ENCODE measurements around the gene TRIM66.

The TRIM66 gene

GRCh38 chr11:8682303-8683114 lies at the start of gene TRIM66, which contains the start of gene RPL27A:
Gene TRIM66, minus strand, starts transcription at chr11:8682665. Its CDS starts 10,391 bp downstream, at chr11:8672274.
Gene RPL27A, plus strand, starts transcription at chr11:8682792. Its CDS starts 22 bp downstream, at chr11:8682814.
- peak; percentile 99 for DNase-seq

GRCh38 chr11:8731647-8732323 lies 49.3 kb upstream of the TRIM66 start:
- DNase-seq, result no peak

- no peak for DNase-seq
Observed at GRCh38 chr11:8730697-8731020, 48.2 kb upstream of the TRIM66 start.

- no peak for DNase-seq
Observed at GRCh38 chr11:8729837-8730696, 47.6 kb upstream of the TRIM66 start.

- DNase-seq, result no peak
Observed at GRCh38 chr11:8729067-8729466, 46.6 kb upstream of the TRIM66 start.

- DNase-seq, result no peak
Observed at GRCh38 chr11:8728563-8728962, 46.1 kb upstream of the TRIM66 start.

- no peak for DNase-seq
Observed at GRCh38 chr11:8726395-8726794, 43.9 kb upstream of the TRIM66 start.

- DNase-seq, result no peak
Observed at GRCh38 chr11:8724682-8725081, 42.2 kb upstream of the TRIM66 start.

DNA sequence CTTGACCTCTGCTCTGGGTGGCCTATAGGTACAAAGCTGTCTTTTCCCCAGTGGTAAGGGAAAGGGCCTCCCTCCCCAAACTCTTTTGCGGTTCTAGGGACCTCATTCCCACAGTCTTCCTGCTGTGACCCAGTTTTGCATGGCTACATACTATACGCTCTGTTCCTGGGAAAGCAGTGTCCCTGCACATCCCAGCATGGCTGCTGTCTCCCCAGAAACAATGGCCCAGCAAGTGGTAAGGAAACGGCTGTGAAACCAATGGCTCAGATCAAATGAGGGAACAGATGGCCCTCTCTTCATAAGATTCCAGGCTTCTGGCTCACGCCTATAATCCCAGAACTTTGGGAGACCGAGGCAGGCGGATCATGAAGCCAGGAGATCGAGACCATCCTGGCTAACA lies 41.2 kb upstream of the TRIM66 start:
- DNase-seq, result no peak

DNA sequence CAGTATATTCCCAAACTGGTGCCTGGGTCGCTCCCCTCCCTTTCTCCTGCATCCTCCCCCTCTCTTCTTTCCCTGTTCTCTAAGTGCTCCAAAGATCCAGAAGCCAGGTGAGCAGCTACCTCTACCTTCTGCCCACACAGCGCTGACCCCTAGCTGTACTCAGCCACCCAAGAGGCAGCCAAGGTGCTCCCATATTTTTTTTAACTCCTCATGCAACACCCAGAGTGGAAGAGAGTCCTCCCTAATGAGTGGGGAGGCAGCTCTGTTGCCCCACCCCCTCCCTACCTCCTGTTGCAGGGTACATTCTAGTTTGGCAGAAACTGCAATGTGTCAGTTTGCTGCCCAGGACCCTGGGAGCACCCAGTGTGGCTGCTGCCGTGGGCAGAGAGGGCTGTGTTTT lies 40.3 kb upstream of the TRIM66 start:
- no peak for DNase-seq

- no peak for DNase-seq
Observed at GRCh38 chr11:8721609-8722500, 39.4 kb upstream of the TRIM66 start.

DNA sequence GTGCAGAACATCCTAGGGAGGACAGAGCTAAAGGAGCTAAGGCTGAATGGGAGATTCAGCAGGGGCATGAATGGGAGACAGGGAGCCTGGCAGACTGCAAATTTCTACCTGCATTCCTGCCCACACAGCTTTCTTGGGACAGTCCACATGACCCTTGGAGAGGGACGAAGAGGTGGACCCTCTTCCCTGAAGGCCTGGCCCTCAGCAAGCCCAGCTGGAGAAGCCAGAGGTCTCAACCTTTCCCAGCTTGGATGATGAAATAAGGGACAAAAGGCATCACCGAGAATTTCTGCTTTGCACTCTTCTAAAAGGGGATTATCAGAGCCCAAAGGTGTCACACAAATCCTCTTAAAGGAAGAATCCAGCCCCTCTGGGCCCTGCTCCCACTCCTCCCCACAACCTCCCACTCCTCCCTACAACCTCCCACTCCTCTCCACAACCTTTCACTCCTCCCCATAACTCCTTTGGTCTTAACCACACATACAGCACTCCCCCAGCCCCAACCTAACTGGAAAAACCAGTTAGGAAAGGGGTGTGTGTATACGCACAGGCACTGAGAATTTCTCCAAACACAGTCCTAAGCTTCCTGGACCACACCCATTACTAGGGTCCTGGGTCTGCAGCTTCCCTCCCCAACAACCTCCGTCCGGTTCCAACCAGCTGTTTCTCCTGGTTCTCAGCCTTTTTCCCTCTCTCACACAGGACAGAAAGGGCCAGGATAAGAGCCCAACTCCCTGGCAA lies 38.6 kb upstream of the TRIM66 start:
- no peak for DNase-seq

DNA sequence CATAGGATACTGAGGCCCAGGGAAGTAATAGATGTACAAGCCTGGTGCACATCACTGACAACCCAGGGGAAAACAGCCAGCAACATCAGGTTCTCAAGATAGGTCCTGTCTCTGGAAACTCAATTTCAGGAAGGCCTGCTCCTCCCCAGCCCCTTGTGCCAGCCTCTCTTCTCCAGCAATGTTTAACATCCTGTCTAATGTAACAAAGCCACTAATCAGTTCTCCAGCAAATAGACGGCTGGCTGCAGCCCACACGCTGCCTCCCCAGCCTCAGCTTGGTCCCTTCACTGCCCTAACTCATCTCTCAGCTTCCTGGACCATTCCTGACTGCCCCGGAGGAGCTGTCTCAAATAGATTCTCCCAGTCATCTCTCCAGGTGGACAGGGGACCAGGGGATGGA lies 37.9 kb upstream of the TRIM66 start:
- DNase-seq, result no peak

DNA sequence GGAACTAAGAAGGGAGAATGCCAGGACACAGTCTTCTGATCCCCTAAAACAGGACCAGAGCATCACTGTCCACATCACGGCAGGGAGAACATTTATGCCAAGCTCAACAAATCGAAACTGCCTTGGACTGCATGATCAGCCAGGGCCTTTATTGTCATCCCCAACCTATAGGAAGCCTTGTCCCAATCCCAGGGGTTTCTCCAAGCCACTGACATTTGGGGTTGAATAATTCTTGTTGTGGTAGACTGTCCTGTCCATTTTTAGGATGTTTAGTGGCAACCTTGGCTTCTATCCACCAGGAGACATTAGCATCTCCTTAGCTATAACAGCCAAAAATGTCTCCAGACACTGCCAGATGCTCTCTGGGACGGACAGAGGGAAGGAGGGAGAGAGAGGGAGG lies 37.3 kb upstream of the TRIM66 start:
- no peak for DNase-seq

DNA sequence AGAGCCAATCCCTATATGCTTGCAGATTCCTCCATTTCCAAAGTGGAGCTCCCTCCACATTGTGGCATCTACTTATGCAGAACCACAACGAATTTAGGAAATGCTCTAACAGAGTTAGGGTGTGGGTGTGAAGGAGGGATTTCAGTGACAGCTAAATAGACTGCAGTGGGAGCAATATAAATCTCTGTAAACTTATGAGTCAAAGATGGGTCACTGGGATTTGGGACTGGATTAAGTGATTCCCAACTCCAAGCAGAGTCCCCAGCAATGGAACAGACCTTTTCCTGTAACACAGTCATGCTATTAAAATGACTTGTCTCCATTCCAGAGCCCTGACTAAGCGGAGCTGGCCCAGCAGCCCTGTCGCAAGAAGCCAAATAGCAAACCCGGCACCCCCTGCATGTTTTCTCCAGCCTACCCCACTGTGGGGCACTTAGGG lies 36.8 kb upstream of the TRIM66 start:
- DNase-seq, result no peak

DNA sequence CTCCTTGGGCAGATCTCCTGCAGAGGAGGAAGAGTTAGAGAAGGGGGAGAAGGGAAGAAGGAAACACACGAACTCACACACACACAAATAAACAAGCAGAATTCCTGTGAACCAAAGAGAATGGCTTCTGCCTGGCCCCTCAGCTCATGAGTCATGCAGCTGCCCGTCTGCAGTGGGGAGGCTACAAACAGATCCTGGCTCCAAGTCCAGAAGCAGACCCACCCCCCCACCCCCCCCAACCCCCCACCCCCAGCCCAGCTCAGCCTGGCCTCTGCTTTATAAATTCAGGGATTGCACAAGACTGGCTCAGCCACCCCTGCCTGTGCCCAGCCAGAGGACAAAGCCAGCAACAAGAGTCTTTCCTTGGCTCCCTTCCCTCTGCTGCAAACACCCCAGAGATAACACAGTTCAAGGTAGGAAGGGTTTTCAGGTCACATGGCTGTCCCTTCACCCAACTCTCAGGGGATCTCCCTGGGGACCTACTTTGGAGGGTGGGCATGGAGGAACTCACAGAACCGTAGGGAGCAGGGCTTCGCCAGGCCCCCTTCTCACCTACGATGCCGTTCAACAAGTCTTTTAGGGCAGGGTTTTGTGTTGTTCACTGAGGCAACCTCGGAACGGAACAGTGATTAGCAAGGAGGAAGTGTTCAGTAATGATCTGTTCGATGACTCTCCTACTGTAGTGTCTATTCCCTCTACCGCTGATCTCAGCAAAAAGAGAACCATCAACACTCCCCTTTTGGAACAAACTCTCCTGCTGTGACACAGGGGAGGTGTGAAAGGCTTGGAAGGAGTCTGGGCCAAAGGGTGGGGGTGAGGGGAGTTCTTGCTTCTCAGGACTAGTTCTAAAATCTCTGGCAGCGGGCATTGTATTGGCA lies 35.6 kb upstream of the TRIM66 start:
- no peak for DNase-seq

DNA sequence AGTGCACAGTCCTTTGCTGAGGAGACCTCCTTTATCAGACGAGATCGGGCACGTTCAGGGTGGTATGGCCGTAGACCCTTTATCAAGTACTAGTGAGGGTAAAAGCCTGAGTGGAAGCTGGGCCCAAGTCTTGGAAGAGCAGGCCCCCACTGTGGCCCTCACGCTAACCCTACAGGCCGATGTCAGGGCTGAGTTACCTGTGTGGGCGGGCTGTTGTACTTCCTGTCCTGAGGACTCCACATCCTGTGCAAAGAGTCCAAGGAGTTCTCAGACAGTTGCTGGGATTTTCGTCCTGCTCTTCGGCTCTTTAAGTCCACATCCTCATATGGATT lies 35.0 kb upstream of the TRIM66 start:
- no peak for DNase-seq

DNA sequence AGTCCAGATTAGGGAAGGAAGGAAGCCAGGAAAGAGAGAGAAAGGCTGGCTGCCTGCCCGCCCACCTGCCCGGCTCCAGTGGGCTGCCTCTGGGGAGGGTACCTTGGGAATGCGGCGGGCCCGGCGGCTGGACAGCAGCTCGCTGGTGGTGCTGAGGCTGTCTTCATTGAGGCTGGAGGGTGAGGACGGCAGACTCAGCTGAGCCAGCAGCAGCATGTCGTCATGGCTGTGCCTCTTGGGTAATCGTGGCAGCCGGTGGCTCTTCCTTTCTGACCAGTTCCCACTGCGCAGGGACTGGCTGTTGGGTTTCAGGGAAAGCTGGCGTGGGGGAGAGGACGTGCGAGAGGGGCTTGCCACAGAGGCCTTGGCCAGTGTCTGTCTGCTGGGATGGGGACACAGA lies 33.0 kb upstream of the TRIM66 start:
- DNase-seq, result no peak

DNA sequence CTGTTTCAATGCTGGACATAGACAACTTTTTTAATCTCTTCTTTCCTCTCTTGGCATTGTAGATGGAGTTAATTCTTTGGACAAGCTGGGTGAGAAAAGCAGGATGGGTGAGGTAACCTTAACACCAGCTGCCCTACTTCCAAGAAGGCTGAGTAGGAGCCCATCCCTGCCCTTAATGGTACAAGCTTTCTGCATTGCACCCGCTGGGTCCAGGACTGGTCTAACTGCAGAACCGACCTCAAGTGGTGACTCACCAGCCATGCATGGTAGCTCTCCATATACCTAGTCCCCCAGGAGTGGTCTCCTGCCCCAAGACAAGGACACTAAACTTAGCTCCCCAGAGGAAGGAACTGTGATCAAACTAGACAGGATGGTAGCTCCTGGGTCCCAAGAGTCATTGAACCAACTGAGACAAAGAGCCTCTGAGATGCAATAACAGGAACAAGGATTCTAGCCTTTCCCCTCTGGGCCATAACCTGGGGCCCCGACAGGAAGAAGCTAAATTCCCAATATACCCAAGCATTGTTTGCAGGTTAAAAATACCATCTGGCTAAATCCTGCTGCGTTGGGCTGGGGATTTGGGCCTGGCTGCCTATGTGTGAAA lies 32.3 kb upstream of the TRIM66 start:
- no peak for DNase-seq

DNA sequence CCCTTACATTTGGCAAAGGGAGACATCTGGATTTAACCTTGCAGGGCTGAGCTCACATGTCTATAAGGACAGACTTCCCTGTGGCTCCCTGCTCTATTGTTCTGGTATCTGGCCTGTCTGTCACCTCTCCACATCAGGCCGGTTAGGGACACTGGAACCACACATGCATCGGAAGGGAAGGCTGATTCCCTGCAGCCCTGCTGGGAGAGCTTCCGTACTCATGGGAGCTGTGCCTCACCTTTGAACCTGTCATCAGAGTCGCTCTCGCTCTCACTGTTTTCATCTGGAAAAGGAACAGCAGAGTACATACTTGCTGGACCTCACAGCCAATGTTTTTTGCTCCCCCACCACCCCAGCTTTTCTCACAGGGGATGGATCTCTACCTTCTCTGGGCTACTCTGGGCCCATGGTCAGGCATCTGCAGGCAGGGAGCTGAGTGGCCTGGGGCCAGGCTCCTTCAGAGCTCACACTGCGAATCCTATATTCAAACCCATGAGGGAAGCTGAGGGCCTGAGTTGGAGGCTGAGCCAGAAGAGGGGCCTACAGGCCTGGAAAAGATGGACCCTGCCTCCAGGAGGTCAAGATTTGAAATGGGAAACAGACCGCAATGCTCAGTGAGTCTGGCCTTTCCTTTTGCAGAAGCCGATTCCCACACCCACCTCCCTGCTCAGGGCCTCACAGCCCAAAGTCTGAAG lies 31.4 kb upstream of the TRIM66 start:
- no peak for DNase-seq
